OCI-LY1 (cell line): ENCODE data around the gene TBX10.

Experiments
- EZH2 ChIP-seq: fragments of 200-600 bp; sonication (generic), shearing (Covaris generic); IDR thresholded peaks from 2 replicates; pipeline ENCODE4 v1.8.0; 2017; ENCODE audit warnings: borderline replicate concordance, mixed run types, mild to moderate bottlenecking, antibody characterized with exemption, low read length, moderate library complexity, mixed read lengths
- TF ChIP-seq, protein P1 (sequence below): fragments of 200-600 bp; sonication (generic), shearing (Covaris generic); IDR thresholded peaks from 2 replicates; pipeline ENCODE4 v1.5.1; 2017; ENCODE audit warnings: mild to moderate bottlenecking, antibody characterized with exemption, low read length, moderate library complexity, mixed read lengths

DNA sequence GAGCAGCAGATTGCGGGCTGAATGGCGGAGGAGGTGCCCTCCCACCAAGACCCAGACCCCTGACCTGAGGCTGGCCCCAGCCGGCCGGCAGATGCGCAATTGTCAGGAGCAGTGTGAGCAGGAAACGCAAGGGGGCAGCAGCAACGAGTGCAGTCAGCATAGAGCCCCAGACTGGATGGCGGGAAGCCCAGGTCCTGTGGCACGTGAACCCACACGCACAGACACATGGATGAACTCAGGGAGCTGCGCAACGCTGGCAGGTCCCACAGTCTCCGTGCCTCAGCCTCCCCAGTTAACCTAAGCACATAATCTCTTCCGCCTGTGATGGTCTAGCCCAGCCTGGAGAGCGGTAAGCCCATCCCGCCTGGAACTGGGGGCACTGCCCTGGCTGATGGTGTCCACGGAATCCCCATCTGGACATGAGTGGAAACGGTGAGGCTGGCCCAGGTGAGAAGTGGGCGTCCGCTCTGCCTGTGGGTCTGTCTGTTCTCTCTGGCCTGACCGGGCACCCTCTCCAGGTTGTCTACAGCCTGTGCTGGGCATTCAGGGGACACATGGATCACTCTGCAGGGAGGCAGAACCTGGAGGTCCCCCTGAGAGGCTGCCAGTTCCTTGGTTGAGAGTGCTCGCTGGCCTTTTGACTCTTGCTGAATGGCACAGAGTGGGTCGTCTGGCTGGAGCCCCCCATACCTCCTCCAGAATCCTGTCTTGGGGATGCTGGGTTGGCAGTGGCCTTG, 626 bp upstream of the TBX10 start:
- TF ChIP-seq, protein P1, sequence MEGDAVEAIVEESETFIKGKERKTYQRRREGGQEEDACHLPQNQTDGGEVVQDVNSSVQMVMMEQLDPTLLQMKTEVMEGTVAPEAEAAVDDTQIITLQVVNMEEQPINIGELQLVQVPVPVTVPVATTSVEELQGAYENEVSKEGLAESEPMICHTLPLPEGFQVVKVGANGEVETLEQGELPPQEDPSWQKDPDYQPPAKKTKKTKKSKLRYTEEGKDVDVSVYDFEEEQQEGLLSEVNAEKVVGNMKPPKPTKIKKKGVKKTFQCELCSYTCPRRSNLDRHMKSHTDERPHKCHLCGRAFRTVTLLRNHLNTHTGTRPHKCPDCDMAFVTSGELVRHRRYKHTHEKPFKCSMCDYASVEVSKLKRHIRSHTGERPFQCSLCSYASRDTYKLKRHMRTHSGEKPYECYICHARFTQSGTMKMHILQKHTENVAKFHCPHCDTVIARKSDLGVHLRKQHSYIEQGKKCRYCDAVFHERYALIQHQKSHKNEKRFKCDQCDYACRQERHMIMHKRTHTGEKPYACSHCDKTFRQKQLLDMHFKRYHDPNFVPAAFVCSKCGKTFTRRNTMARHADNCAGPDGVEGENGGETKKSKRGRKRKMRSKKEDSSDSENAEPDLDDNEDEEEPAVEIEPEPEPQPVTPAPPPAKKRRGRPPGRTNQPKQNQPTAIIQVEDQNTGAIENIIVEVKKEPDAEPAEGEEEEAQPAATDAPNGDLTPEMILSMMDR = peak; percentile 74
- no peak for TF ChIP-seq EZH2
